Measurements from ENCODE around the gene SASH3. TPM values are rescaled to one million over a fixed set of nuclear protein-coding genes. Genes with fewer than 3 reads are reported as not detected.
A peak's percentile ranks its signal among the peaks of the same experiment; 100 is the strongest.

The SASH3 gene
- total and polyA plus RNA-seq, 2 donors (not counting 1 experiment from before 2014, with no cell fraction given): not detected

DNA sequence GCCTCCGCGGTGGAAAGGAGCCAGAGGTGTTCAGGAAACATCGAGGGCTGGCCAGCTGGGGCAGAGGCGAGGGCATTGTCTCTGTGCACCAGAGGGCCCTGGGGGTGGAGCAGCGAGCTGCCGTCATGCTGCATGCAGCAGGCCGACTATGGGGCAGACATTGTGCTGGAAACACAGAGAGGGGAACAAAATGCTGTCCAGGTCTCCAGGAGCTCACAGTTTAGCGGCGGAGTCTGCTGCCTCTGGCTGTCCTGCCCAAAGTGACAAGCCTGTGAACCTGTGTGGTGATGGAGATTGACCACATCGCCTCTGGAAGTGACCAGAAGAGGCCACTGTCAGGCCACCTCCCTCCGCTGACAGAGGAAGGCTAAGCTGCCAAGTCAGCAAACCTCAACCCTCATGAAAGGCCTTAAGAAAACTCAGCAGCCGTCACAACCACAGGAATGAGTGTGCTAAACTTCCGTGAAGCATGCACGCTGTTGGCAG lies 20.1 kb upstream of the SASH3 start:
- Histone ChIP-seq H3K36me3 (ENCODE audit: control insufficient read depth, insufficient read depth, low read length) (no peaks in the 10 kb centered on the region), H3K27me3 (ENCODE audit: control insufficient read depth, insufficient read depth, low read length) (no peaks in the 10 kb centered on the region), H4K20me1 (ENCODE audit: control insufficient read depth, extremely low read depth, insufficient read depth, low read length) (no peaks in the 10 kb centered on the region), H3K9ac (ENCODE audit: insufficient read depth, low read length) (no peak overlapping the region), H3K79me2 (ENCODE audit: control insufficient read depth, insufficient read depth, low read length) (no peaks in the 10 kb centered on the region), H3K9me3 (ENCODE audit: control insufficient read depth, insufficient read depth, low read depth, low read length) (no peaks in the 10 kb centered on the region), H3K27ac (ENCODE audit: insufficient read depth, low read length) (no peak overlapping the region), H3K4me3 (replicated peaks in 1 of 4; ENCODE audit: control extremely low read depth in 1 of 4, insufficient read depth in 1 of 4, low read depth in 3 of 4, low read length in 4 of 4) (no peak overlapping the region), H2AFZ (ENCODE audit: low read length) (no peak overlapping the region), H3K4me2 (ENCODE audit: extremely low read depth, insufficient read depth, low read length) (no peak overlapping the region), H3K4me1 (ENCODE audit: control insufficient read depth, extremely low read depth, insufficient read depth, low read length) (no peaks in the 10 kb centered on the region)
- TF ChIP-seq, protein P1, sequence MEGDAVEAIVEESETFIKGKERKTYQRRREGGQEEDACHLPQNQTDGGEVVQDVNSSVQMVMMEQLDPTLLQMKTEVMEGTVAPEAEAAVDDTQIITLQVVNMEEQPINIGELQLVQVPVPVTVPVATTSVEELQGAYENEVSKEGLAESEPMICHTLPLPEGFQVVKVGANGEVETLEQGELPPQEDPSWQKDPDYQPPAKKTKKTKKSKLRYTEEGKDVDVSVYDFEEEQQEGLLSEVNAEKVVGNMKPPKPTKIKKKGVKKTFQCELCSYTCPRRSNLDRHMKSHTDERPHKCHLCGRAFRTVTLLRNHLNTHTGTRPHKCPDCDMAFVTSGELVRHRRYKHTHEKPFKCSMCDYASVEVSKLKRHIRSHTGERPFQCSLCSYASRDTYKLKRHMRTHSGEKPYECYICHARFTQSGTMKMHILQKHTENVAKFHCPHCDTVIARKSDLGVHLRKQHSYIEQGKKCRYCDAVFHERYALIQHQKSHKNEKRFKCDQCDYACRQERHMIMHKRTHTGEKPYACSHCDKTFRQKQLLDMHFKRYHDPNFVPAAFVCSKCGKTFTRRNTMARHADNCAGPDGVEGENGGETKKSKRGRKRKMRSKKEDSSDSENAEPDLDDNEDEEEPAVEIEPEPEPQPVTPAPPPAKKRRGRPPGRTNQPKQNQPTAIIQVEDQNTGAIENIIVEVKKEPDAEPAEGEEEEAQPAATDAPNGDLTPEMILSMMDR (conservative IDR thresholded peaks at IDR 0.05 in 1 of 2, IDR thresholded peaks at IDR 0.05 in 1 of 2; ENCODE audit: low read depth in 1 of 2, low read length in 2 of 2): peak in 1 of 2 donors; percentile 18
- TF ChIP-seq EZH2 (IDR thresholded peaks at IDR 0.05; ENCODE audit: low read length, missing control alignments): no peak
- peak; percentile 88 to 93 for DNase-seq (ENCODE audit: low read depth in 2 of 2)

DNA sequence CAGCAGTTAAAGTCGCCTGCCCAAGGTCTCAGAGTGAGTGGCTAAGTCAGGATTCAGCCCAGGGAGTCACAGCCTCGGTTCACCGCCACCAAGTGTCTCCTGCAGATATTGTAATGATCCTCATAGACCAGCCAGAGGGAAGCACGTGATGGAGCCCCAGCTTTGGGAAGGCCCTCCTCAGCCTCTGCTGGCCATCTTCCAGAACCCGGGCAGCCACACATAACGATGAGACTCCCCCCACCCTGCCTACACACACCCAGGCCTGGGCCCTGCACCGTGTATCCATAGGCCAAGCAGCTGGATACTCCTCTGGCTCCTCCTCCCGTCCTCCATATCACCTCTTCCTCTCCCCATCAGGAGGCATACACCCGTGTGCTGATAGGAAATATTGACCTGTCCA lies 19.6 kb upstream of the SASH3 start:
- Histone ChIP-seq H3K79me2 (ENCODE audit: control insufficient read depth, insufficient read depth, low read length) (no peaks in the 10 kb centered on the region), H3K27ac (ENCODE audit: insufficient read depth, low read length) (no peak overlapping the region), H3K9me3 (ENCODE audit: control insufficient read depth, insufficient read depth, low read depth, low read length) (no peaks in the 10 kb centered on the region), H3K36me3 (ENCODE audit: control insufficient read depth, insufficient read depth, low read length) (no peaks in the 10 kb centered on the region), H2AFZ (ENCODE audit: low read length) (no peak overlapping the region), H3K4me3 (replicated peaks in 1 of 4; ENCODE audit: control extremely low read depth in 1 of 4, insufficient read depth in 1 of 4, low read depth in 3 of 4, low read length in 4 of 4) (no peak overlapping the region), H3K4me2 (ENCODE audit: extremely low read depth, insufficient read depth, low read length) (no peak overlapping the region), H3K4me1 (ENCODE audit: control insufficient read depth, extremely low read depth, insufficient read depth, low read length) (no peaks in the 10 kb centered on the region), H3K9ac (ENCODE audit: insufficient read depth, low read length) (no peak overlapping the region), H4K20me1 (ENCODE audit: control insufficient read depth, extremely low read depth, insufficient read depth, low read length) (no peaks in the 10 kb centered on the region), H3K27me3 (ENCODE audit: control insufficient read depth, insufficient read depth, low read length) (no peaks in the 10 kb centered on the region)
- TF ChIP-seq, protein P1 (conservative IDR thresholded peaks at IDR 0.05 in 1 of 2, IDR thresholded peaks at IDR 0.05 in 1 of 2; ENCODE audit: low read depth in 1 of 2, low read length in 2 of 2): no peak
- no peak for TF ChIP-seq EZH2 (IDR thresholded peaks at IDR 0.05; ENCODE audit: low read length, missing control alignments)
- no peak for DNase-seq (ENCODE audit: low read depth in 2 of 2)

DNA sequence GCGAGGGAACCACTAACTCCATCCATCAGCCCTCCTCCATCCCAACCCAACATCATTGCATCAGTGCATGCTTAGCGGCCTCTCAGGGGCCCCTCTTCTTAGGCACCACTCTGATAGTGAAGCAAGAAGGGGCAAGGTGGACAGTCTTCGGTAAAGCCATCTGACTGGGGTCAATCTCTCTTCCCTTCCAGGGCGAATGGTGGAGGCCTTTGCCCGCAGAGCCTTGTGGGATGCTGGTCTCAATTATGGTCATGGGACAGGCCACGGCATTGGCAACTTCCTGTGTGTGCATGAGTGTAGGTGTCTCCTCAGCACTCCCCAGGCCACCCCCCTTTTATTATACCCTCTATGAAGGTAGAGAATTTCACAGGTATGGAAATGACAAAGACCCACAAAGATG lies 18.8 kb upstream of the SASH3 start:
- Histone ChIP-seq H3K79me2 (ENCODE audit: control insufficient read depth, insufficient read depth, low read length) (no peaks in the 10 kb centered on the region), H2AFZ (ENCODE audit: low read length) (no peak overlapping the region)
- no peak for TF ChIP-seq EZH2 (IDR thresholded peaks at IDR 0.05; ENCODE audit: low read length, missing control alignments)
- TF ChIP-seq, protein P1 (conservative IDR thresholded peaks at IDR 0.05 in 1 of 2, IDR thresholded peaks at IDR 0.05 in 1 of 2; ENCODE audit: low read depth in 1 of 2, low read length in 2 of 2): no peak

More for the DNA sequence above, 18.8 kb upstream of the SASH3 start:
- H3K4me1 ChIP-seq (ENCODE audit: control insufficient read depth, extremely low read depth, insufficient read depth, low read length): no peaks in the 10 kb centered on the region
- no peaks in the 10 kb centered on the region for H3K36me3 ChIP-seq (ENCODE audit: control insufficient read depth, insufficient read depth, low read length)
- no peaks in the 10 kb centered on the region for H3K27me3 ChIP-seq (ENCODE audit: control insufficient read depth, insufficient read depth, low read length)
- no peaks in the 10 kb centered on the region for H4K20me1 ChIP-seq (ENCODE audit: control insufficient read depth, extremely low read depth, insufficient read depth, low read length)
- no peaks in the 10 kb centered on the region for H3K9me3 ChIP-seq (ENCODE audit: control insufficient read depth, insufficient read depth, low read depth, low read length)
- H3K9ac ChIP-seq (ENCODE audit: insufficient read depth, low read length): no peak overlapping the region
- H3K4me2 ChIP-seq (ENCODE audit: extremely low read depth, insufficient read depth, low read length): no peak overlapping the region
- no peak overlapping the region for H3K27ac ChIP-seq (ENCODE audit: insufficient read depth, low read length)
- no peak overlapping the region for H3K4me3 ChIP-seq (replicated peaks in 1 of 4; ENCODE audit: control extremely low read depth in 1 of 4, insufficient read depth in 1 of 4, low read depth in 3 of 4, low read length in 4 of 4)
- DNase-seq (ENCODE audit: low read depth in 2 of 2): no peak

Data from fibroblast of lung (primary cell).